ENCODE results near the gene FERMT3. TPM values are rescaled to one million over a fixed set of nuclear protein-coding genes. Genes with fewer than 3 reads are reported as not detected.
A peak's percentile ranks its signal among the peaks of the same experiment; 100 is the strongest.

The FERMT3 gene
- total and polyA plus RNA-seq, 5 donors, result 5.2 to 17.5 (median 10.9) TPM

DNA sequence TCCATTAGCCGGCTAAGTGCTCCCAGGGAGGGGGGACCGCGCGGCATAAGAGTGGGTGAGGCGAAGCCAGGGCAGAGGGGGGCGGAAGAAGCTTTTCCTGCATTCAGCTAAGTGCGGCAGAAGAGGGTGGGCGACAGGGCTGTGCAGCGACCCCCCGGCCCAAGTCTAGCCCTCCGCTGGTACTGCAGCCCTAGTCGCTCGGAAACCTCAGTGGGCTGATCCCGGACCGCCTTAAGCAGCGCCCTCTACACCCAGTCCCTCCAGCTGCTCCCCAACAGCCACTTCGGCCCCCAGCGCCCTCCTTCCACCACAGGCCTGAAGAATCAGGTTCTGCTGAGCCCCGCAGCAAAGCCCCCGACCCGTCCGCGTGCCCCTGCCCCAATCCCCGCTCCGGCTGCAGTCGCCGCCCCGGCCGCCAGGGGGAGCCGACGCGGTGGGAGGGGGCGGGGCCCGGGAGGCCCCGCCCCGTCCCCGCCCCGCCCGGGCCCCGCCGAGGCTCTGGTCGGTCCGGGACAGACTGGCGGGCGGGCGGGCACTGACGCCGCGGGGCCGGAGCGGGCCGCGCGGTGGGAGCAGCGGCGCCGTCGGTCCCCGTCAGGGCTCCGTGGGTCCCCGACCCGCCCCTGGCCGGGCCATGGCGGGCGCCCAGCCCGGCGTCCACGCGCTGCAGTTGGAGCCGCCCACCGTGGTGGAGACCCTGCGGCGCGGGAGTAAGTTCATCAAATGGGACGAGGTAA, 44.7 kb downstream of the FERMT3 start, which contains the start of gene PLCB3:
TSS of gene PLCB3 (plus strand) at position 515 of the 737 bp plus-strand sequence. CDS start at position 635, 120 bp downstream.
- H3K9me3 ChIP-seq (ENCODE audit: control insufficient read depth, low read length), result no peaks in the 10 kb centered on the region
- peak; percentile 44 to 59 for ATAC-seq
- H3K27me3 ChIP-seq (ENCODE audit: control insufficient read depth, insufficient read depth), result no peaks in the 10 kb centered on the region
- no peaks in the 10 kb centered on the region for H3K4me1 ChIP-seq (ENCODE audit: control insufficient read depth, insufficient read depth, low read length)
- intact Hi-C loops (cut with DNase I), result loop anchor here in 1 of 4 donors (2.0 kb wide), 1 partner anchor 44 kb away; the partner anchor contains the start of gene FERMT3
- peak within 1 kb of the TSS; percentile 83 for H3K4me3 ChIP-seq (ENCODE audit: low read length)
- peak; percentile 57 to 86 (median 85) for DNase-seq
- under 1% methylated on average over 75 of the region's 75 CpGs for WGBS
- H3K27ac ChIP-seq (ENCODE audit: low read length), result peak within 1 kb of the TSS; percentile 27

DNA sequence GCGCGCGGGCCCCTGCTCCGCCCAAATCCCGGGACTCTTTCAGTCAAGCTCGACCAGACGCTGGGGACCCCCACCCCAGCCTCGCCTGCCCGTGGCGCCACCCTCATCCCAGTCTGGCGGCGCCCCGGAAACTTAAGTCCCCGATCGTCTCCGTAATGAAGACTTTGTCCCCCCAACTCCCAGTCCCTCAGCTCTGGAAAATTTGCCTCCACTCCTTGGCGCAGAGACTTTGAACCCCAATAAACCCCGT, 45.2 kb downstream of the FERMT3 start:
- peak overlapping the region; percentile 27 for H3K27ac ChIP-seq (ENCODE audit: low read length)
- ATAC-seq (no peak), DNase-seq (no peak)
- H3K9me3 ChIP-seq (ENCODE audit: control insufficient read depth, low read length), result no peaks in the 10 kb centered on the region
- WGBS, result under 1% methylated on average over 18 of the region's 18 CpGs
- intact Hi-C loops (cut with DNase I), result loop anchor here in 1 of 4 donors (2.0 kb wide), 1 partner anchor 45 kb away; the partner anchor contains the start of gene FERMT3
- H3K27me3 ChIP-seq (ENCODE audit: control insufficient read depth, insufficient read depth), result no peaks in the 10 kb centered on the region
- no peaks in the 10 kb centered on the region for H3K4me1 ChIP-seq (ENCODE audit: control insufficient read depth, insufficient read depth, low read length)
- peak overlapping the region; percentile 83 for H3K4me3 ChIP-seq (ENCODE audit: low read length)

DNA sequence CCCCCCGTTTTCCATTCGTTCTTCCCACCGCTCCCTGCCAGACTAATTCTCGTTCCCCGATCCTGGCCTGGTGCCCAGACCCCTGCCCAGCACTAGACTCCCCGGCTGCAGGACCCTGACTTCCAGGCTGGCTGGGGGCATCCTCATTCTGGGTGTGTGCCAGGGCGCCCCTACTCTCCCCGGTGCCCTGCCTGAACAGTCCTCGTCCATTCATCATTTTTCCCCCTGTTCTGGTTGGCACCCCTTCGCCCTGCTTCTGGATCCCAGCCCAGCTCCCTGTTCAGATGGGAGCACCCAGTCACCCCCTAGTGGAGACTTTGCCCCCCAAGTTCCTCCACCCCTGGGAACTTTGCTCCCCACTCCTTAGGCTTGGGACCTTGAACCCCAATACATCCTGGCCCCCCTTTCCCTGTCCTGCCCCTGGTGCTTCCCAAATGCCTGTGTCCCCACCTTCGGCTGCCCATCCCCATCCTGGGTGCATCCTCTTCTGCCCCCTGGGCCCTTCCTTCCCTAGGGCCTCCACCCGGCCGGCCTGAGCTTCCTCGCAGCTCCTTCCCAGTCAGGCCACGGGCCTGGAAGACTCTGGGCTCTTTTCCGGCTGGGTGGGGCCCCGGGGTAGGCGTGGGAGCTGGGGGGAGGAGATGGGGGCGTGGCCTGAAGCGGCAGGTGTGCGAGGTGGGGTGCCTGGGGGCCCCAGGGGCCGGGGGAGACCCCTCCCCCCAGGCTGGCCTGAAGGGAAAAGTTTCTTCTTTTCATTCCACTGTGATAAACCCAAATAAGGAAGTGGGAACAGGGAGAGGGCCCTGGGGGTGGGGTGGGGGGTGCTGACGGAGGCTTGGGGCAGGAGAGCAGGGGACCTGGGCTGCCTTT, 45.7 kb downstream of the FERMT3 start:
- intact Hi-C loops (cut with DNase I), result no loop called here
- DNase-seq (peak; percentile 76 to 87 (median 85)), ATAC-seq (peak; percentile 17 to 48)
- H3K9me3 ChIP-seq (ENCODE audit: control insufficient read depth, low read length), result no peaks in the 10 kb centered on the region
- peak overlapping the region; percentile 27 for H3K27ac ChIP-seq (ENCODE audit: low read length)
- no peaks in the 10 kb centered on the region for H3K27me3 ChIP-seq (ENCODE audit: control insufficient read depth, insufficient read depth)
- H3K4me3 ChIP-seq (ENCODE audit: low read length), result peak overlapping the region; percentile 83
- H3K4me1 ChIP-seq (ENCODE audit: control insufficient read depth, insufficient read depth, low read length), result no peaks in the 10 kb centered on the region
- WGBS, result 9% methylated on average over 23 of the region's 23 CpGs

DNA sequence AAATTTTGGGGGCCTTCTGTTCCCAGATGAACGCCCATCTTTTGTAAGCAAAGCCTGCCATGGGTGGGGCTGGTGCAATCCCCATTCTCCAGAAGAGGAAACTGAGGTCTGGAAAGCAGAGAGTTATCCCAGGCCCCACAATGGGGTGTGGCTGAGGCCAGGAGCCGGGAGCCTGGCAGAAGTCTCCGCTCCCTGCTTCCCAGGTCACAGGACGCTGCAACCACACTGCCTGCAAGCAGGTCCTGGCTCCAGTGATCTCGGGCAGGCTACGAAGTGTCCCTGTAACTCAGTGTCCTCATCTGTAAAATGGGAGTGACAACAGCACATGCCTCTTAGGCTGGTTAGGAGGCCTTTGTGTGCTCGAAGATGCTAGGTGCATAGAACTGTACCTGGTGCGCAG, 46.5 kb downstream of the FERMT3 start:
- WGBS, result 77% methylated on average over 8 of the region's 8 CpGs
- Histone ChIP-seq H3K9me3 (ENCODE audit: control insufficient read depth, low read length) (no peaks in the 10 kb centered on the region), H3K4me3 (ENCODE audit: low read length) (no peak overlapping the region), H3K27ac (ENCODE audit: low read length) (no peak overlapping the region), H3K27me3 (ENCODE audit: control insufficient read depth, insufficient read depth) (no peaks in the 10 kb centered on the region), H3K4me1 (ENCODE audit: control insufficient read depth, insufficient read depth, low read length) (no peaks in the 10 kb centered on the region)
- ATAC-seq (no peak), DNase-seq (no peak)
- intact Hi-C loops (cut with DNase I), result no loop called here

DNA sequence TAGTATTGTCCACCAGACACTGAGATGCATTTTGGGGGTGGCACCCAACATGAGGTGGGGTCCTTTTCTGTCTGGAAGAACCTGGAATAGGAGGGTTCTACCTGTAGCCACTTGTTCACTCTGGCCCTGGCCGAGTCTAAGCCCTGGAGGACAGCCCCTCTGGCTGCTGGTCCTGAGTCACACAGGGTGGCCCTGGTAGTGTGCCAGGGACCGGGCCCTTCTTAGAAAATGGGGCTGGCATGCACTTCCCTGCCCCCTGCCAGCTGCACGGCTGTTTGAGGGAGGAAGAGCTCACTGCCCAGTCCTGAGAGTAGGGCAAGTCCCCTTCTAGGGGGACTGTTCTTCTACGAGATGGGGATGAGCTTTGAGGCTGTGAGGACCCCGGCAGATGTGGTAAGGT, 47.0 kb downstream of the FERMT3 start:
- no peak for ATAC-seq

DNA sequence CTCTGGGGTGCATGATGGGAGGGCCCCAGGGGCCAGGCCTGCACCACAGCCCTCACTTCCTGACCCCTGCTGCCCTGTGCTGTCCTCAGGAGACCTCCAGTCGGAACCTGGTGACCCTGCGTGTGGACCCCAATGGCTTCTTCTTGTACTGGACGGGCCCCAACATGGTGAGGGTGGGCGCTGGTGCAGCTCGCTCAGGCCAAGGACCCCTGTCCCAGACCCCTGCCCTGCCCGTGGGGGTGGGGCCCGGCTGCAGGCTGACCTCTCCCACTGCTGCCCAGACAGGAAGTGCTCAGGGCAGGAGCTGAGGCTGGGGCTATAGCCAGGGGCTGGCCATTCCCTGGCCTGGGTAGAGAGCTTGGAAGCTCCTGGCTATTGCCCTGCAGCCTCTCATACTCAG, 47.8 kb downstream of the FERMT3 start:
- Histone ChIP-seq H3K4me3 (ENCODE audit: low read length) (no peak overlapping the region), H3K27me3 (ENCODE audit: control insufficient read depth, insufficient read depth) (no peaks in the 10 kb centered on the region), H3K4me1 (ENCODE audit: control insufficient read depth, insufficient read depth, low read length) (no peaks in the 10 kb centered on the region), H3K27ac (ENCODE audit: low read length) (no peak overlapping the region), H3K9me3 (ENCODE audit: control insufficient read depth, low read length) (no peaks in the 10 kb centered on the region)
- intact Hi-C loops (cut with DNase I), result no loop called here
- DNase-seq (no peak), ATAC-seq (no peak)
- WGBS, result 90% methylated on average over 7 of the region's 7 CpGs

More for the DNA sequence above, 47.0 kb downstream of the FERMT3 start:
- Histone ChIP-seq H3K27me3 (ENCODE audit: control insufficient read depth, insufficient read depth) (no peaks in the 10 kb centered on the region), H3K27ac (ENCODE audit: low read length) (no peak overlapping the region), H3K4me1 (ENCODE audit: control insufficient read depth, insufficient read depth, low read length) (no peaks in the 10 kb centered on the region), H3K4me3 (ENCODE audit: low read length) (no peak overlapping the region), H3K9me3 (ENCODE audit: control insufficient read depth, low read length) (no peaks in the 10 kb centered on the region)
- DNase-seq, result peak in 2 of 3 donors; percentile 43 to 66
- intact Hi-C loops (cut with DNase I), result no loop called here
- WGBS, result 41% methylated on average over 5 of the region's 5 CpGs

DNA sequence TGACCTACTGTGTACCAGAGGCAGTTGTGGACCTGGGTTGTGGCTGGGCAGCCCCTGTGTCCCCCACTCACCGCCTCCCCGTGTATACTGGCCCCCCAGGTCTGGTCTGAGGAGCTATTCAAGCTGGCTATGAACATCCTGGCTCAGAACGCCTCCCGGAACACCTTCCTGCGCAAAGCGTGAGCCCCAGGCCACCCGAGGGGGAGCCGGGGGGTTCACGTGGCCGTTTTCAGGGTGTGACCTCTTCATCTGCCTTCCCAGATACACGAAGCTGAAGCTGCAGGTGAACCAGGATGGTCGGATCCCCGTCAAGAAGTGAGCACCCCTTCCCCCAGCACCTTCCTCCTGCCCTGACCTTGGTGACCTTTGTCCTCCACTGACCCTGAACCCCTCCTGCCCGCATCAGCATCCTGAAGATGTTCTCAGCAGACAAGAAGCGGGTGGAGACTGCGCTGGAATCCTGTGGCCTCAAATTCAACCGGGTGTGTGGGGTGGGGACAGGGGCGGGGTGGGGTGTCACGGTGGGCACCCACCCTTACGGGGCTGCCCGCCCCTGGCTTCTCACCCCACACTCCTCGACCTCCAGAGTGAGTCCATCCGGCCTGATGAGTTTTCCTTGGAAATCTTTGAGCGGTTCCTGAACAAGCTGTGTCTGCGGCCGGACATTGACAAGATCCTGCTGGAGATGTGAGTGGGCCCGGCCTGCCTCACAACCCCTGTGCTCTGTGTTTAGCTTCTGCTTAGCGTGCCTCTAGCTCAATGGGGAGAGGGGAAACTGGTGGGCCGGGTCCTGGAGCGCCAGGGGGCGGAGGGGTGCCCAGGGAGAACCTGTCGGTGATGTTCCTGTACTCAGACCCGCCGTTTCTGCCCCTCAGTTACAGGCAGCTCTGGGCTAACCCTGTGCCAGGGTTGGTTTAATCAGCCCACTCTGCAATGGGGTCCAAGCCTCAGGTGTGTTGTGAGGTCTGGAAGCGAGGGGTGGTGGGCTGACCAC, 48.9 kb downstream of the FERMT3 start:
- intact Hi-C loops (cut with DNase I), result no loop called here

DNA sequence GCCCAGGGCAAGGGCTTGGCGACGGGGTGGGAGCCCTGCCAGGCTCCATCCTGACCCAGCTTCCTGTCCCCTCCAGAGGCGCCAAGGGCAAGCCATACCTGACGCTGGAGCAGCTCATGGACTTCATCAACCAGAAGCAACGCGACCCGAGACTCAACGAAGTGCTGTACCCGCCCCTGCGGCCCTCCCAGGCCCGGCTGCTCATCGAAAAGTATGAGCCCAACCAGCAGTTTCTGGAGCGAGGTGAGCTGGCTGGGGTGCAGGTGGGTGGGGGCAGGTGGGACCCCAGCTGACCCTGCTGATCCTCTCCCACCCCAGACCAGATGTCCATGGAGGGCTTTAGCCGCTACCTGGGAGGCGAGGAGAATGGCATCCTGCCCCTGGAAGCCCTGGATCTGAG, 49.8 kb downstream of the FERMT3 start:
- ATAC-seq, result no peak
- 83% methylated on average over 15 of the region's 15 CpGs for WGBS
- no peaks in the 10 kb centered on the region for H3K27me3 ChIP-seq (ENCODE audit: control insufficient read depth, insufficient read depth)
- H3K4me1 ChIP-seq (ENCODE audit: control insufficient read depth, insufficient read depth, low read length), result no peaks in the 10 kb centered on the region
- H3K4me3 ChIP-seq (ENCODE audit: low read length), result no peak overlapping the region
- H3K27ac ChIP-seq (ENCODE audit: low read length), result no peak overlapping the region
- peak in 1 of 3 donors; percentile 47 for DNase-seq
- intact Hi-C loops (cut with DNase I), result no loop called here
- no peaks in the 10 kb centered on the region for H3K9me3 ChIP-seq (ENCODE audit: control insufficient read depth, low read length)

More for the DNA sequence above, 48.9 kb downstream of the FERMT3 start:
- 88% methylated on average over 35 of the region's 35 CpGs for WGBS
- no peaks in the 10 kb centered on the region for H3K9me3 ChIP-seq (ENCODE audit: control insufficient read depth, low read length)
- H3K27me3 ChIP-seq (ENCODE audit: control insufficient read depth, insufficient read depth), result no peaks in the 10 kb centered on the region
- DNase-seq (peak in 1 of 3 donors; percentile 24), ATAC-seq (no peak)
- H3K27ac ChIP-seq (ENCODE audit: low read length), result no peak overlapping the region
- H3K4me1 ChIP-seq (ENCODE audit: control insufficient read depth, insufficient read depth, low read length), result no peaks in the 10 kb centered on the region
- no peak overlapping the region for H3K4me3 ChIP-seq (ENCODE audit: low read length)

DNA sequence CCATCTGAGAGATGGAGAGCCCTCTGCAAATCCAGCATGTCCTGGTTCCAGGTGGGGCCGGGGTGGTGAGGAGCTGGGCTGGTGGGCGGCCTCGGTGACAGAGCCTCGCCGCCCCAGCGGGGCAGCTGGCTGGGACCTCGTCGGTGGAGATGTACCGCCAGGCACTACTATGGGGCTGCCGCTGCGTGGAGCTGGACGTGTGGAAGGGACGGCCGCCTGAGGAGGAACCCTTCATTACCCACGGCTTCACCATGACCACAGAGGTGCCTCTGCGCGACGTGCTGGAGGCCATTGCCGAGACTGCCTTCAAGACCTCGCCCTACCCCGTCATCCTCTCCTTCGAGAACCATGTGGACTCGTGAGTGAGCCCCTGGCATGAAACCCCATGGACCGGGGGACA, 51.8 kb downstream of the FERMT3 start:
- DNase-seq, result no peak
- intact Hi-C loops (cut with DNase I), result no loop called here
- Histone ChIP-seq H3K9me3 (ENCODE audit: control insufficient read depth, low read length) (no peaks in the 10 kb centered on the region), H3K4me1 (ENCODE audit: control insufficient read depth, insufficient read depth, low read length) (no peaks in the 10 kb centered on the region), H3K27me3 (ENCODE audit: control insufficient read depth, insufficient read depth) (no peaks in the 10 kb centered on the region), H3K4me3 (ENCODE audit: low read length) (no peak overlapping the region), H3K27ac (ENCODE audit: low read length) (no peak overlapping the region)
- no peak for ATAC-seq
- 90% methylated on average over 24 of the region's 24 CpGs for WGBS

DNA sequence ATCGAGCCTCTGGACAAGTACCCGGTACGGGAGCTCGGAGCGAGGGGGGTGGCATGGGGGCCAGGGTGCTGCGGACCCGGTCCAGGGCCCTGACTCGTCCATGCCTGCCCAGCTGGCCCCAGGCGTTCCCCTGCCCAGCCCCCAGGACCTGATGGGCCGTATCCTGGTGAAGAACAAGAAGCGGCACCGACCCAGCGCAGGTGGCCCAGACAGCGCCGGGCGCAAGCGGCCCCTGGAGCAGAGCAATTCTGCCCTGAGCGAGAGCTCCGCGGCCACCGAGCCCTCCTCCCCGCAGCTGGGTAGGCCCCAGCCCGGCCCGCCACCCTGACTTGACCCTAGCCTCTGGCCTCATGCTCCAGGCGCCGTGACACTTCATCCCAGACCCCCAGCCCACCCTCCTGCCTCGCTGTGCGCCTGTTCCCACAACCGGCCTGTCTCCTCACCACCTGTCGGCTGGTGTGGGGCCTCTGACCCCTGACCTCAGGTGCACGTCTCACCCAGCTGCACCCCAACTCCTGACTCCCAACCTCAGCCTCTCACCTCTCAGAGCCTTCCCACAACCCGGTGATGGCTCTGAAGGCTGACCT, 52.5 kb downstream of the FERMT3 start:
- Histone ChIP-seq H3K4me3 (ENCODE audit: low read length) (no peak overlapping the region), H3K27me3 (ENCODE audit: control insufficient read depth, insufficient read depth) (no peaks in the 10 kb centered on the region), H3K9me3 (ENCODE audit: control insufficient read depth, low read length) (no peaks in the 10 kb centered on the region), H3K27ac (ENCODE audit: low read length) (no peak overlapping the region), H3K4me1 (ENCODE audit: control insufficient read depth, insufficient read depth, low read length) (no peaks in the 10 kb centered on the region)
- peak in 1 of 3 donors; percentile 63 for DNase-seq
- no peak for ATAC-seq
- intact Hi-C loops (cut with DNase I), result no loop called here
- WGBS, result 93% methylated on average over 32 of the region's 32 CpGs

Data from right cardiac atrium (tissue), 5 donors.